ENCODE results near the gene MOCS2.

The MOCS2 gene

DNA sequence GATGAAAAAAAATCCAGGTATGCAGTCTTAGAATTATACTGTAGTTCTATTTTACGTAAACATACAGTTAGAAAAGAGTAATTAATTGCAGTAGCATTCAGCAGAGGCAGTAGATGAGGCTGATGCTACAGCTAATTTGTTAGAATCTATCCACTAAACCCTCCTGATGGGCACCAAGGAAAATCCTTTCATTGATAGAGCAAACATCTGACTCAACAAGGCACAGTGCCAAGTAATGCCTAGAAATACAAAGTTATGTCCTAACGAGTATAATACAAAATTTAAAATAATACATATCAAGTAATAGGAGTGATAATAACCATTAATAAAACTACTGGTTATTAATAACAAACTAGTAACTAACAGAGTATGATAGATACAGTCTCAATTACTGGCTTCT lies 9.0 kb downstream of the MOCS2 start:
- Histone ChIP-seq H3K36me3 (ENCODE audit: low read length) (peaks cover 37% of the 10 kb centered on the region; the same call in 1 of the 2 replicates), H3K4me3 (ENCODE audit: insufficient read depth, low read length, poor library complexity, severe bottlenecking) (no peak overlapping the region), H3K9me3 (ENCODE audit: insufficient read depth, low read length) (no peaks in the 10 kb centered on the region), H2AFZ (ENCODE audit: low read depth, low read length, severe bottlenecking) (no peak overlapping the region), H3F3A (ENCODE audit: insufficient read depth) (peaks cover 5% of the 10 kb centered on the region; the same call in 1 of the 2 replicates), H3K4me2 (ENCODE audit: low read depth, low read length, poor library complexity, severe bottlenecking) (no peak overlapping the region), H3K79me2 (ENCODE audit: insufficient read depth, low read length) (no peaks in the 10 kb centered on the region; the same call in 1 of the 2 replicates), H3K9me2 (replicated peaks; ENCODE audit: insufficient read depth, low read length) (no peaks in the 10 kb centered on the region), H3K27ac (ENCODE audit: low read depth, low read length) (no peak overlapping the region), H3K9ac (ENCODE audit: low read length) (no peak overlapping the region), H3K27me3 (ENCODE audit: low read length) (no peaks in the 10 kb centered on the region), H4K20me1 (ENCODE audit: low read depth, low read length) (no peaks in the 10 kb centered on the region)
- TF ChIP-seq EZH2phosphoT487 (conservative IDR thresholded peaks at IDR 0.05; ENCODE audit: low read length), result no peak
- TF ChIP-seq, protein P1, sequence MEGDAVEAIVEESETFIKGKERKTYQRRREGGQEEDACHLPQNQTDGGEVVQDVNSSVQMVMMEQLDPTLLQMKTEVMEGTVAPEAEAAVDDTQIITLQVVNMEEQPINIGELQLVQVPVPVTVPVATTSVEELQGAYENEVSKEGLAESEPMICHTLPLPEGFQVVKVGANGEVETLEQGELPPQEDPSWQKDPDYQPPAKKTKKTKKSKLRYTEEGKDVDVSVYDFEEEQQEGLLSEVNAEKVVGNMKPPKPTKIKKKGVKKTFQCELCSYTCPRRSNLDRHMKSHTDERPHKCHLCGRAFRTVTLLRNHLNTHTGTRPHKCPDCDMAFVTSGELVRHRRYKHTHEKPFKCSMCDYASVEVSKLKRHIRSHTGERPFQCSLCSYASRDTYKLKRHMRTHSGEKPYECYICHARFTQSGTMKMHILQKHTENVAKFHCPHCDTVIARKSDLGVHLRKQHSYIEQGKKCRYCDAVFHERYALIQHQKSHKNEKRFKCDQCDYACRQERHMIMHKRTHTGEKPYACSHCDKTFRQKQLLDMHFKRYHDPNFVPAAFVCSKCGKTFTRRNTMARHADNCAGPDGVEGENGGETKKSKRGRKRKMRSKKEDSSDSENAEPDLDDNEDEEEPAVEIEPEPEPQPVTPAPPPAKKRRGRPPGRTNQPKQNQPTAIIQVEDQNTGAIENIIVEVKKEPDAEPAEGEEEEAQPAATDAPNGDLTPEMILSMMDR (IDR thresholded peaks at IDR 0.05; ENCODE audit: insufficient read depth, low read length, poor library complexity, severe bottlenecking), result no peak

DNA sequence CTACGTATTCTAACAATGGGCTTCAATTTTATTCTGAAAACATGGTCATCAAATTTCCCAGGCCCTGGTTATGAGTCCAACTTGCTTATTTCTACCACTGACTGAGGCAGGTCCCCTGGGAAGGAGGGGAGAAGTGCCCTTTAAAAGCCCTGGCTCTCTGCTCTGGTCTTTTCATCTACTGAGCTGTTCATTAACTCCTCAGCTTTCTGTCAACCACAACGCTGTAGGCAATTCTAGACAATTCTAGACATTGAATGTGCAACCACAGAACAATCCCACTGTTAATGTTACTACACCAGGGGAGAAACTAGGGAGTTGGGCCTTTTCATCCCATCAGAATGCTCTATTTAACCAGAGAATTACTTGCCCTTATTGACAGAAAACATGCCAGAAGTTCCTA lies 10.0 kb downstream of the MOCS2 start:
- TF ChIP-seq, protein P1 (IDR thresholded peaks at IDR 0.05; ENCODE audit: insufficient read depth, low read length, poor library complexity, severe bottlenecking), result no peak
- no peak for TF ChIP-seq EZH2phosphoT487 (conservative IDR thresholded peaks at IDR 0.05; ENCODE audit: low read length)
- no peaks in the 10 kb centered on the region for H3K9me3 ChIP-seq (ENCODE audit: insufficient read depth, low read length)
- H4K20me1 ChIP-seq (ENCODE audit: low read depth, low read length), result no peaks in the 10 kb centered on the region
- no peak overlapping the region for H2AFZ ChIP-seq (ENCODE audit: low read depth, low read length, severe bottlenecking)
- H3K79me2 ChIP-seq (ENCODE audit: insufficient read depth, low read length), result no peaks in the 10 kb centered on the region
- peaks cover 32% of the 10 kb centered on the region for H3K36me3 ChIP-seq (ENCODE audit: low read length)
- H3K9me2 ChIP-seq (replicated peaks; ENCODE audit: insufficient read depth, low read length), result no peaks in the 10 kb centered on the region
- H3K4me2 ChIP-seq (ENCODE audit: low read depth, low read length, poor library complexity, severe bottlenecking), result no peak overlapping the region
- no peak overlapping the region for H3K9ac ChIP-seq (ENCODE audit: low read length)
- H3K27me3 ChIP-seq (ENCODE audit: low read length), result no peaks in the 10 kb centered on the region
- peaks cover 5% of the 10 kb centered on the region; the same call in 1 of the 2 replicates for H3F3A ChIP-seq (ENCODE audit: insufficient read depth)
- H3K27ac ChIP-seq (ENCODE audit: low read depth, low read length), result no peak overlapping the region
- no peak overlapping the region for H3K4me3 ChIP-seq (ENCODE audit: insufficient read depth, low read length, poor library complexity, severe bottlenecking)

- TF ChIP-seq, protein P1 (IDR thresholded peaks at IDR 0.05; ENCODE audit: insufficient read depth, low read length, poor library complexity, severe bottlenecking), result peak; percentile 83
- TF ChIP-seq EZH2phosphoT487 (conservative IDR thresholded peaks at IDR 0.05; ENCODE audit: low read length), result no peak
- no peaks in the 10 kb centered on the region for H4K20me1 ChIP-seq (ENCODE audit: low read depth, low read length)
- no peak overlapping the region for H3K4me3 ChIP-seq (ENCODE audit: insufficient read depth, low read length, poor library complexity, severe bottlenecking)
- H3K36me3 ChIP-seq (ENCODE audit: low read length), result peaks cover 21% of the 10 kb centered on the region
- no peak overlapping the region for H3K4me2 ChIP-seq (ENCODE audit: low read depth, low read length, poor library complexity, severe bottlenecking)
- no peaks in the 10 kb centered on the region for H3K9me3 ChIP-seq (ENCODE audit: insufficient read depth, low read length)
- H3K27ac ChIP-seq (ENCODE audit: low read depth, low read length), result no peak overlapping the region
- no peak overlapping the region for H3K9ac ChIP-seq (ENCODE audit: low read length)
- H3K79me2 ChIP-seq (ENCODE audit: insufficient read depth, low read length), result no peaks in the 10 kb centered on the region
- no peaks in the 10 kb centered on the region for H3K9me2 ChIP-seq (replicated peaks; ENCODE audit: insufficient read depth, low read length)
- H3K27me3 ChIP-seq (ENCODE audit: low read length), result no peaks in the 10 kb centered on the region
- no peak overlapping the region for H2AFZ ChIP-seq (ENCODE audit: low read depth, low read length, severe bottlenecking)
- H3F3A ChIP-seq (ENCODE audit: insufficient read depth), result peaks cover 5% of the 10 kb centered on the region; the same call in 1 of the 2 replicates
These were observed 13.5 kb downstream of the MOCS2 start for GRCh38 chr5:53095931-53096525.
